Measurements from ENCODE around the gene TM2D1.

- TF ChIP-seq, protein P1, sequence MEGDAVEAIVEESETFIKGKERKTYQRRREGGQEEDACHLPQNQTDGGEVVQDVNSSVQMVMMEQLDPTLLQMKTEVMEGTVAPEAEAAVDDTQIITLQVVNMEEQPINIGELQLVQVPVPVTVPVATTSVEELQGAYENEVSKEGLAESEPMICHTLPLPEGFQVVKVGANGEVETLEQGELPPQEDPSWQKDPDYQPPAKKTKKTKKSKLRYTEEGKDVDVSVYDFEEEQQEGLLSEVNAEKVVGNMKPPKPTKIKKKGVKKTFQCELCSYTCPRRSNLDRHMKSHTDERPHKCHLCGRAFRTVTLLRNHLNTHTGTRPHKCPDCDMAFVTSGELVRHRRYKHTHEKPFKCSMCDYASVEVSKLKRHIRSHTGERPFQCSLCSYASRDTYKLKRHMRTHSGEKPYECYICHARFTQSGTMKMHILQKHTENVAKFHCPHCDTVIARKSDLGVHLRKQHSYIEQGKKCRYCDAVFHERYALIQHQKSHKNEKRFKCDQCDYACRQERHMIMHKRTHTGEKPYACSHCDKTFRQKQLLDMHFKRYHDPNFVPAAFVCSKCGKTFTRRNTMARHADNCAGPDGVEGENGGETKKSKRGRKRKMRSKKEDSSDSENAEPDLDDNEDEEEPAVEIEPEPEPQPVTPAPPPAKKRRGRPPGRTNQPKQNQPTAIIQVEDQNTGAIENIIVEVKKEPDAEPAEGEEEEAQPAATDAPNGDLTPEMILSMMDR (IDR thresholded peaks at IDR 0.05), result no peak
- no peak for TF ChIP-seq EP300 (IDR thresholded peaks at IDR 0.05)
Observed at GRCh38 chr1:61749574-61749973, 24.6 kb upstream of the TM2D1 start.
